B cell (primary cell): ENCODE data around the gene CD14. TPM values are rescaled to one million over a fixed set of nuclear protein-coding genes. Genes with fewer than 3 reads are reported as not detected.
"Not testable (repeated sequence)": the region's sequence is repeated elsewhere in the genome, so short reads cannot be mapped to it uniquely, and the experiment has no call there.

Experiments used
- ATAC-seq: fragments of 200-7000 bp; cut with Tn5 transposase; one replicate; pipeline ENCODE4 v1.10.0; 2021; ENCODE audit warnings: low read depth, mild to moderate bottlenecking, moderate number of reproducible peaks, moderate library complexity
- CTCF ChIA-PET: fragments of 350-600 bp; sonication (Branson Sonifier 250); formaldehyde crosslinking; loops from one replicate; lab custom pipeline; 2021; ENCODE audit warnings: antibody characterized with exemption, inconsistent platforms; lab: Charles Lee
- POLR2A ChIA-PET: fragments of 350-600 bp; sonication (Branson Sonifier 250); formaldehyde crosslinking; loops from one replicate; lab custom pipeline; 2021; ENCODE audit warnings: antibody characterized with exemption; lab: Charles Lee
- DNase-seq: peaks from one replicate; pipeline ENCODE4 v3.0.0; 2013
- H2AFZ ChIP-seq: 2 replicates; pipeline ENCODE4 v1.6.1; 2012; ENCODE audit warnings: mild to moderate bottlenecking, low read depth, low read length; ENCODE audit not compliant: insufficient read depth, poor library complexity, severe bottlenecking
- H3K27ac ChIP-seq, 2 donors: 1 replicate in 1 of 2; 2 replicates in 1 of 2; pipeline ENCODE4 v1.5.1; 2012 to 2013; ENCODE audit warnings: low read length in 2 of 2, mild to moderate bottlenecking in 2 of 2, moderate library complexity in 1 of 2
- H3K27me3 ChIP-seq, 4 experiments: fragments of 200-600 bp in 1 of 4; sonication (generic) in 1 of 4; replicated peaks in 1 of 4; 1 replicate in 2 of 4; 2 replicates in 2 of 4; pipeline versions ENCODE4 v1.6.1 to v1.7.0; 2013 to 2016; ENCODE audit warnings: low read length in 3 of 4, mild to moderate bottlenecking in 2 of 4, mixed read lengths in 1 of 4, moderate library complexity in 1 of 4; ENCODE audit not compliant: insufficient read depth in 4 of 4, control insufficient read depth in 3 of 4; ENCODE audit errors: control extremely low read depth in 1 of 4
- H3K36me3 ChIP-seq, 2 experiments: replicated peaks in 1 of 2; 1 replicate in 1 of 2; 2 replicates in 1 of 2; pipeline versions ENCODE4 v1.6.1 to v1.7.1; 2013; ENCODE audit warnings: low read length in 1 of 2; ENCODE audit not compliant: insufficient read depth in 2 of 2, control insufficient read depth in 1 of 2; ENCODE audit errors: control extremely low read depth in 1 of 2, extremely low read depth in 1 of 2
- H3K4me1 ChIP-seq, 2 donors: fragments of 200-600 bp in 1 of 2; sonication (generic) in 1 of 2; 1 replicate in 1 of 2; 2 replicates in 1 of 2; pipeline versions ENCODE4 v1.5.1 to v1.6.1; 2013 to 2017; ENCODE audit warnings: low read length in 2 of 2; ENCODE audit not compliant: control insufficient read depth in 2 of 2, insufficient read depth in 2 of 2
- H3K4me2 ChIP-seq: replicated peaks from 2 replicates; pipeline ENCODE3; 2012; ENCODE audit warnings: mild to moderate bottlenecking, low read depth, low read length; ENCODE audit not compliant: poor library complexity, severe bottlenecking
- H3K4me3 ChIP-seq, 5 experiments: fragments of 200-600 bp in 1 of 5; sonication (generic) in 1 of 5; 1 replicate in 3 of 5; 2 replicates in 2 of 5; pipeline versions ENCODE4 v1.5.1 to v1.7.0; 2011 to 2016; ENCODE audit warnings: low read length in 4 of 5, mild to moderate bottlenecking in 4 of 5, low read depth in 2 of 5, control low read depth in 1 of 5, moderate library complexity in 1 of 5; ENCODE audit not compliant: insufficient read depth in 1 of 5; ENCODE audit errors: control extremely low read depth in 1 of 5, extremely low read depth in 1 of 5
- H3K79me2 ChIP-seq: fragments of 200-600 bp; sonication (generic); one replicate; pipeline ENCODE4 v1.6.0; 2016; ENCODE audit warnings: low read length; ENCODE audit not compliant: control insufficient read depth, insufficient read depth
- H3K9ac ChIP-seq: fragments of 200-600 bp; sonication (generic); 2 replicates; pipeline ENCODE4 v1.6.1; 2017; ENCODE audit warnings: mild to moderate bottlenecking, low read length, moderate library complexity
- H3K9me3 ChIP-seq, 3 donors: one replicate each; pipeline versions ENCODE4 v1.6.1 to v1.7.1; 2013; ENCODE audit warnings: low read length in 2 of 3; ENCODE audit not compliant: control insufficient read depth in 2 of 3, insufficient read depth in 1 of 3; ENCODE audit errors: control extremely low read depth in 1 of 3
- H4K20me1 ChIP-seq: 2 replicates; pipeline ENCODE4 v1.6.0; 2012; ENCODE audit warnings: mild to moderate bottlenecking, low read length; ENCODE audit not compliant: insufficient read depth, control insufficient read depth, poor library complexity, severe bottlenecking
- H3K27ac Mint-ChIP-seq: one replicate; pipeline ENCODE4 v1.8.0; 2021; ENCODE audit warnings: mixed read lengths
- H3K27me3 Mint-ChIP-seq: one replicate; pipeline ENCODE4 v1.8.0; 2021; ENCODE audit warnings: mixed read lengths
- H3K4me1 Mint-ChIP-seq: one replicate; pipeline ENCODE4 v1.8.0; 2021; ENCODE audit warnings: mixed read lengths
- H3K4me3 Mint-ChIP-seq: one replicate; pipeline ENCODE4 v1.8.0; 2021; ENCODE audit warnings: mixed read lengths
- H3K9me3 Mint-ChIP-seq: one replicate; pipeline ENCODE4 v1.8.0; 2022; ENCODE audit warnings: mixed read lengths; ENCODE audit not compliant: insufficient read depth
- EZH2 ChIP-seq: IDR thresholded peaks from 2 replicates; pipeline ENCODE4 v1.6.1; 2012; ENCODE audit warnings: borderline replicate concordance, low read depth, mild to moderate bottlenecking, moderate library complexity, low read length; ENCODE audit not compliant: insufficient read depth, poor library complexity, severe bottlenecking
- WGBS: methylation state at CpG from one replicate; pipeline ENCODE4 v1.1.5; 2013; ENCODE audit warnings: missing lambda C conversion rate; ENCODE audit not compliant: insufficient coverage; 5-methylcytosine and 5-hydroxymethylcytosine counted together
- intact Hi-C: fragments of 100-400 bp; cut with micrococcal nuclease; formaldehyde crosslinking; loops from one replicate; pipeline ENCODE4 v1.10.0; 2022
- polyA plus RNA-seq: library from polyadenylated mRNA; depleted of rRNA; stranded (reverse); fragments of >200 nt; gene quantifications from 2 replicates; pipeline ENCODE4 v1.2.3, GENCODE V29; 2012
- total RNA-seq, 2 donors: library from RNA; stranded (reverse); fragments of 120-200 nt in 1 of 2; gene quantifications; 1 replicate in 1 of 2; 2 replicates in 1 of 2; pipeline versions ENCODE4 v1.2.3 to v1.2.4, GENCODE V29; 2013 to 2022
- TF ChIP-seq, protein P1 (sequence below): fragments of 200-600 bp; IDR thresholded peaks from one replicate; pipeline ENCODE4 v1.8.0; 2022; ENCODE audit warnings: antibody characterized with exemption, mild to moderate bottlenecking

CD14 gene
- total and polyA plus RNA-seq, 2 donors (not counting 1 experiment from before 2014, with no cell fraction given): 1.8 to 11.4 TPM

DNA sequence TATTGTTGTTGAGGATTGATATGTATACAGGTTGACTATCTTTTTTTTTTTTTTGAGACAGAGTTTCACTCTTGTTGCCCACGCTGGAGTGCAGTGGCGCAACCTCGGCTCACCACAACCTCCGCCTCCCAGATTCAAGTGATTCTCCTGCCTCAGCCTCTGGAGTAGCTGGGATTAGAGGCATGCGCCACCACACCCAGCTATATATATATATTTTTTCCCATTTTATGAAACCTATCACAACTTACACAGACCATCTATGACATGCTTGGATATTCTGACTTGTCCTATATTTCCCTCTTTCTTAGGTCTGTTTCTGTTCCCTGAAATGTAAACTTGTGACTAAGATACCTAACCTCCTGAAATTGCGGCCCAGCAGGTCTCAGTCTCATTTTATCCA lies 5.0 kb downstream of the CD14 start:
- ChIA-PET POLR2A (no interaction called here), CTCF (no interaction called here)
- Mint-ChIP-seq H3K4me3 (no peak overlapping the region), H3K9me3 (peaks cover 3% of the 10 kb centered on the region), H3K27ac (no peak overlapping the region), H3K27me3 (peaks cover 19% of the 10 kb centered on the region), H3K4me1 (peaks cover 13% of the 10 kb centered on the region)
- Histone ChIP-seq H3K27ac (no peak overlapping the region), H3K9me3 (peaks cover 0 to 13% (median 8%) of the 10 kb centered on the region in 3 donors), H4K20me1 (no peaks in the 10 kb centered on the region), H3K9ac (no peak overlapping the region), H3K27me3 (peaks cover 0 to 30% (median 12%) of the 10 kb centered on the region in 4 experiments), H3K79me2 (no peaks in the 10 kb centered on the region), H3K4me2 (no peak overlapping the region), H3K36me3 (no peaks in the 10 kb centered on the region), H3K4me3 (no peak overlapping the region), H2AFZ (no peak overlapping the region), H3K4me1 (peaks cover 11 to 14% of the 10 kb centered on the region in 2 donors)
- DNase-seq (no peak), ATAC-seq (no peak)
- 100% methylated on average over 2 of the region's 6 CpGs for WGBS
- TF ChIP-seq, protein P1, sequence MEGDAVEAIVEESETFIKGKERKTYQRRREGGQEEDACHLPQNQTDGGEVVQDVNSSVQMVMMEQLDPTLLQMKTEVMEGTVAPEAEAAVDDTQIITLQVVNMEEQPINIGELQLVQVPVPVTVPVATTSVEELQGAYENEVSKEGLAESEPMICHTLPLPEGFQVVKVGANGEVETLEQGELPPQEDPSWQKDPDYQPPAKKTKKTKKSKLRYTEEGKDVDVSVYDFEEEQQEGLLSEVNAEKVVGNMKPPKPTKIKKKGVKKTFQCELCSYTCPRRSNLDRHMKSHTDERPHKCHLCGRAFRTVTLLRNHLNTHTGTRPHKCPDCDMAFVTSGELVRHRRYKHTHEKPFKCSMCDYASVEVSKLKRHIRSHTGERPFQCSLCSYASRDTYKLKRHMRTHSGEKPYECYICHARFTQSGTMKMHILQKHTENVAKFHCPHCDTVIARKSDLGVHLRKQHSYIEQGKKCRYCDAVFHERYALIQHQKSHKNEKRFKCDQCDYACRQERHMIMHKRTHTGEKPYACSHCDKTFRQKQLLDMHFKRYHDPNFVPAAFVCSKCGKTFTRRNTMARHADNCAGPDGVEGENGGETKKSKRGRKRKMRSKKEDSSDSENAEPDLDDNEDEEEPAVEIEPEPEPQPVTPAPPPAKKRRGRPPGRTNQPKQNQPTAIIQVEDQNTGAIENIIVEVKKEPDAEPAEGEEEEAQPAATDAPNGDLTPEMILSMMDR: no peak
- no peak for TF ChIP-seq EZH2
- intact Hi-C loops: no loop called here

DNA sequence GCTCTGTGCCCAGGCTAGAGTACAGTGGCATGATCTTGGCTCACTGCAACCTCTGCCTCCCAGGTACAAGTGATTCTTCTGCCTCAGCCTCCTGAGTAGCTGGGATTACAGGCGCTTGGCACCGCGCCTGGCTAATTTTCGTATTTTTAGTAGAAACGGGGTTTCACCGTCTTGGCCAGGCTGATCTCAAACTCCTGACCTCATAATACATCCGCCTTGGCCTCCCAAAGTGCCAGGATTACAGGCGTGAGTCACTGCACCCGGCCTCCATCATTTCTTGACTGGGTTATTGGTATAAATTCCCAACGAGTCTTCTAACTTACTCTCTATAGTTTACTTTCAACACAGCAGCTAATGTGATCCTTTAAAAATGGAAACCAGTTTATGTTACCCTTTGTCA lies 8.1 kb downstream of the CD14 start:
- H3K9me3 ChIP-seq: peaks cover 0 to 16% (median 8%) of the 10 kb centered on the region in 3 donors
- H3K27me3 ChIP-seq, POLR2A ChIA-PET, ATAC-seq, H3K79me2 ChIP-seq, H3K27ac Mint-ChIP-seq, CTCF ChIA-PET, H3K4me2 ChIP-seq, H2AFZ ChIP-seq, H3K36me3 ChIP-seq, H3K27ac ChIP-seq, H3K9me3 Mint-ChIP-seq, H3K9ac ChIP-seq, H3K4me3 ChIP-seq, H4K20me1 ChIP-seq, H3K4me1 ChIP-seq, intact Hi-C loops, H3K4me3 Mint-ChIP-seq, H3K4me1 Mint-ChIP-seq, DNase-seq: not testable (repeated sequence)
- H3K27me3 Mint-ChIP-seq: peaks cover 18% of the 10 kb centered on the region
- WGBS: 88% methylated on average over 3 of the region's 10 CpGs

DNA sequence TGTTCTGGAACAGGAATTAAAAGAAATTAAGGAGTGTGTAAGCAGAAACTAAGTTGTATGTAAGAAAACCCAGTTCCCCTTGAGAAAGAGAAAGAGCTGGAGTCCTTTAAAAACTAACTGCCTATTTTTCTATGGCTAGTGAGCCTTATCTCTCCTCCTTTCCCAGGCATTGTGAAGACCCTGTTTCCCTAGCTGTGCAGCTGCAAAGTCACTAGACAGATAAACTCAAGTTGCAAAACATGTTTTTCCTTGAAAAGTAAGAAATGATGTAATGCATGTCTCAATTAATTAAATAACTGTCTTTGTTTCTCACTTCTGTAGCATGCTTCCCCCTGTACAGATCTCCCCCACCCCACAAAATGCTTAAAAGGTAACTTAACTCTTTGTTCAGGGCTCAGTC lies 9.9 kb downstream of the CD14 start:
- H3K4me3 ChIP-seq, H3K36me3 ChIP-seq, H3K4me3 Mint-ChIP-seq, H3K4me1 Mint-ChIP-seq, H3K4me2 ChIP-seq, H3K27ac ChIP-seq, H4K20me1 ChIP-seq, H3K9me3 Mint-ChIP-seq, H3K4me1 ChIP-seq, H3K27me3 ChIP-seq, CTCF ChIA-PET, H2AFZ ChIP-seq, H3K79me2 ChIP-seq, DNase-seq, H3K9ac ChIP-seq, H3K27ac Mint-ChIP-seq, intact Hi-C loops, POLR2A ChIA-PET, ATAC-seq, H3K9me3 ChIP-seq: not testable (repeated sequence)
- peaks cover 27% of the 10 kb centered on the region for H3K27me3 Mint-ChIP-seq
